Loucy (cell line): Measurements from ENCODE around the gene PTPRN2.
"Not testable (repeated sequence)": the region's sequence is repeated elsewhere in the genome, so short reads cannot be mapped to it uniquely, and the experiment has no call there.

Experiments used
- H2AFZ ChIP-seq: fragments of 200-600 bp; sonication (generic); 2 replicates; pipeline ENCODE4 v1.6.0; 2016; ENCODE audit warnings: antibody characterized with exemption, mild to moderate bottlenecking, low read length, moderate library complexity
- H3F3A ChIP-seq: fragments of 200-600 bp; 2 replicates; pipeline ENCODE4 v1.6.0; 2016; ENCODE audit warnings: antibody characterized with exemption, low read depth, mild to moderate bottlenecking
- H3K27me3 ChIP-seq: fragments of 200-600 bp; sonication (generic); 2 replicates; pipeline ENCODE4 v1.6.1; 2014; ENCODE audit warnings: low read length, mild to moderate bottlenecking; ENCODE audit not compliant: insufficient read depth, poor library complexity, severe bottlenecking
- H3K36me3 ChIP-seq: fragments of 200-600 bp; sonication (generic); 2 replicates; pipeline ENCODE4 v1.6.1; 2016; ENCODE audit warnings: low read length; ENCODE audit not compliant: insufficient read depth
- H3K4me1 ChIP-seq: fragments of 200-600 bp; sonication (generic); 2 replicates; pipeline ENCODE4 v1.5.1; 2014; ENCODE audit warnings: low read length, mild to moderate bottlenecking; ENCODE audit not compliant: insufficient read depth, poor library complexity, severe bottlenecking
- H3K4me2 ChIP-seq: fragments of 200-600 bp; sonication (generic); 2 replicates; pipeline ENCODE4 v1.6.0; 2014; ENCODE audit warnings: antibody characterized with exemption, low read length, low read depth, mild to moderate bottlenecking; ENCODE audit not compliant: poor library complexity, severe bottlenecking
- H3K4me3 ChIP-seq: fragments of 200-600 bp; sonication (generic); 2 replicates; pipeline ENCODE4 v1.5.1; 2014; ENCODE audit warnings: low read length, mild to moderate bottlenecking, mixed read lengths; ENCODE audit not compliant: poor library complexity, severe bottlenecking
- H3K79me2 ChIP-seq: fragments of 200-600 bp; sonication (generic); 2 replicates; pipeline ENCODE4 v1.6.1; 2014; ENCODE audit warnings: low read length; ENCODE audit not compliant: insufficient read depth
- H3K9ac ChIP-seq: fragments of 200-600 bp; sonication (generic); 2 replicates; pipeline ENCODE4 v1.6.0; 2014; ENCODE audit warnings: mild to moderate bottlenecking, low read depth, low read length, moderate library complexity; ENCODE audit not compliant: poor library complexity, severe bottlenecking
- H3K9me2 ChIP-seq: fragments of 200-600 bp; sonication (generic); replicated peaks from 2 replicates; pipeline ENCODE4 v1.6.1; 2016; ENCODE audit warnings: low read depth, low read length, mixed read lengths
- H3K9me3 ChIP-seq: fragments of 200-600 bp; sonication (generic); 2 replicates; pipeline ENCODE4 v1.6.1; 2014; ENCODE audit warnings: mild to moderate bottlenecking, antibody characterized with exemption, low read length, low read depth; ENCODE audit not compliant: insufficient read depth
- H4K20me1 ChIP-seq: fragments of 200-600 bp; sonication (generic); 2 replicates; pipeline ENCODE4 v1.6.0; 2014; ENCODE audit warnings: antibody characterized with exemption, low read length, mild to moderate bottlenecking; ENCODE audit not compliant: insufficient read depth, poor library complexity, severe bottlenecking
- EZH2phosphoT487 ChIP-seq: fragments of 200-600 bp; IDR thresholded peaks from 2 replicates; pipeline ENCODE4 v1.6.1; 2018; ENCODE audit warnings: antibody characterized with exemption, mild to moderate bottlenecking, moderate library complexity, borderline replicate concordance
- TF ChIP-seq, protein P1 (sequence below): fragments of 200-600 bp; sonication (generic); conservative IDR thresholded peaks from 2 replicates; pipeline ENCODE4 v1.5.1; 2014; ENCODE audit warnings: mild to moderate bottlenecking, antibody characterized with exemption, low read length

Gene PTPRN2

DNA sequence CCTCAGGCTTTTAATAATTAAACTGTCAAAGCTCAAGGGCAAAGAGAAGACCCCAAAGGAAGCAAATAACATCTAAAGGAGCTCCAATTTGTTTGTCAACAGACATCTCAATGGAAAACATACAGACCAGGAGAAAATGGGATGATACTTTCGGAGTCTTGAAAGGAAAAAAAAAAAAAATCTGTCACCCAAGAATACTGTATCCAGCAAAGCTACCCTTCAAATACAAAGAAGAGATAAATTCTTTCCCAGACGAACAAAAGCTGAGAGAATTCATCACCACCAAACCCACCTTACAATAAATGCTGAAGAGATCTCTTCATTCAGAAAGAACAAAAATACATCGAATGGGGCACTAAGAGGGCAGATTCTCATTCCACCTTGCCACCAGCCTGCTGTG lies 232.8 kb downstream of the PTPRN2 start:
- no peaks in the 10 kb centered on the region for H3K79me2 ChIP-seq
- no peaks in the 10 kb centered on the region for H3K4me1 ChIP-seq
- no peak overlapping the region for H2AFZ ChIP-seq
- H3K9me2 ChIP-seq = no peaks in the 10 kb centered on the region
- H4K20me1 ChIP-seq = no peaks in the 10 kb centered on the region
- H3F3A ChIP-seq = no peaks in the 10 kb centered on the region
- H3K27me3 ChIP-seq = no peaks in the 10 kb centered on the region
- no peak for TF ChIP-seq EZH2phosphoT487
- TF ChIP-seq, protein P1, sequence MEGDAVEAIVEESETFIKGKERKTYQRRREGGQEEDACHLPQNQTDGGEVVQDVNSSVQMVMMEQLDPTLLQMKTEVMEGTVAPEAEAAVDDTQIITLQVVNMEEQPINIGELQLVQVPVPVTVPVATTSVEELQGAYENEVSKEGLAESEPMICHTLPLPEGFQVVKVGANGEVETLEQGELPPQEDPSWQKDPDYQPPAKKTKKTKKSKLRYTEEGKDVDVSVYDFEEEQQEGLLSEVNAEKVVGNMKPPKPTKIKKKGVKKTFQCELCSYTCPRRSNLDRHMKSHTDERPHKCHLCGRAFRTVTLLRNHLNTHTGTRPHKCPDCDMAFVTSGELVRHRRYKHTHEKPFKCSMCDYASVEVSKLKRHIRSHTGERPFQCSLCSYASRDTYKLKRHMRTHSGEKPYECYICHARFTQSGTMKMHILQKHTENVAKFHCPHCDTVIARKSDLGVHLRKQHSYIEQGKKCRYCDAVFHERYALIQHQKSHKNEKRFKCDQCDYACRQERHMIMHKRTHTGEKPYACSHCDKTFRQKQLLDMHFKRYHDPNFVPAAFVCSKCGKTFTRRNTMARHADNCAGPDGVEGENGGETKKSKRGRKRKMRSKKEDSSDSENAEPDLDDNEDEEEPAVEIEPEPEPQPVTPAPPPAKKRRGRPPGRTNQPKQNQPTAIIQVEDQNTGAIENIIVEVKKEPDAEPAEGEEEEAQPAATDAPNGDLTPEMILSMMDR = no peak
- H3K36me3 ChIP-seq = no peaks in the 10 kb centered on the region
- H3K4me2 ChIP-seq = no peak overlapping the region
- no peak overlapping the region for H3K9ac ChIP-seq
- H3K9me3 ChIP-seq = peaks cover 16% of the 10 kb centered on the region; the same call in 1 of the 2 replicates
- no peak overlapping the region for H3K4me3 ChIP-seq

DNA sequence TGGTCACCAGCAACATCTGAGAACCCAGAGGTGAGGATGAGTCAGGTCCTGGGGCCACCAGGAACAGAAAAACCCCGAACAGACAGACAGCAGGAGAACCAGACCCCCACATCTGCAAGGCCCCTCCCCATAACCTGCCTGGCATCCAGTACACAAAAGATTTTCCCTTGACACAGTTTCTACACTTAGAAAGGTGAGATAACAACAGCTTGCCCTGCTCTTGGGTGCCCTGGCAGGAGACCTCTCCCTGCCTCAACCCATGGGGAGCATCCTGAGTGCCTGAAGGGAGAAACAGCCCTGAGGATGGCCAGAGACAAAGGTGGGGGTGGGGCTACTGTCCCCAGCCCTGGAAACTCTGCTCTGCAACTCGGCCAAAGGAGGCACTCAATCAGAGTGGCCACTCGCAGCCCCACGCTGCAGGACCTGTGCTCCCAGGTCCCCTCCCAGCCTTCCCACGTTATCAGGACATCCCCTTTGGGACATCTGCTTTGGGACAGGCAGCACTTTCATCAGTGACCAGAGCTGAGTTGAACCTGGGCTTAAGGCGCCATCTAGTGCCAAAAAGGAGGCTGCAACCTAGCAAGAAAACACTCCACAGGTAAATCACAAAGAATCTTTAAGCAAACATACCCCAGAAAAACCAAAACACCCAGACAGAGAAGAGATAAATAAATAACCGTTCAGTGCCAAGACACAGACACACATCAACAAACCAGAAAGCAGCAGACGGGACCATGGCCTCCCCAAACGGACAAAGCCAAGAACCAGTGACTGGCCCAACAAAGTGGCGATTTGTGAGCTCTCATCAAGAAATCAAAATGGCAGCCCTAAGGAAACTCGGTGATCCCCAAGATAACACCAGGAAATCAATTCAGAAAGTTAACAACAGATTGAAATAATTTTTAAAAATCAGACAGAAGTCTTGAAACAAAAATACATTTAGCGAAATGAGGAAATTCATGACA lies 233.7 kb downstream of the PTPRN2 start:
- Histone ChIP-seq H3K36me3 (no peaks in the 10 kb centered on the region), H3K9me2 (no peaks in the 10 kb centered on the region), H3K4me1 (no peaks in the 10 kb centered on the region), H4K20me1 (no peaks in the 10 kb centered on the region), H3K27me3 (no peaks in the 10 kb centered on the region), H2AFZ (no peak overlapping the region), H3K9me3 (peaks cover 11% of the 10 kb centered on the region; the same call in 1 of the 2 replicates), H3F3A (no peaks in the 10 kb centered on the region), H3K4me2 (no peak overlapping the region), H3K79me2 (no peaks in the 10 kb centered on the region), H3K4me3 (no peak overlapping the region), H3K9ac (no peak overlapping the region)
- TF ChIP-seq, protein P1 = peak; percentile 71
- no peak for TF ChIP-seq EZH2phosphoT487

DNA sequence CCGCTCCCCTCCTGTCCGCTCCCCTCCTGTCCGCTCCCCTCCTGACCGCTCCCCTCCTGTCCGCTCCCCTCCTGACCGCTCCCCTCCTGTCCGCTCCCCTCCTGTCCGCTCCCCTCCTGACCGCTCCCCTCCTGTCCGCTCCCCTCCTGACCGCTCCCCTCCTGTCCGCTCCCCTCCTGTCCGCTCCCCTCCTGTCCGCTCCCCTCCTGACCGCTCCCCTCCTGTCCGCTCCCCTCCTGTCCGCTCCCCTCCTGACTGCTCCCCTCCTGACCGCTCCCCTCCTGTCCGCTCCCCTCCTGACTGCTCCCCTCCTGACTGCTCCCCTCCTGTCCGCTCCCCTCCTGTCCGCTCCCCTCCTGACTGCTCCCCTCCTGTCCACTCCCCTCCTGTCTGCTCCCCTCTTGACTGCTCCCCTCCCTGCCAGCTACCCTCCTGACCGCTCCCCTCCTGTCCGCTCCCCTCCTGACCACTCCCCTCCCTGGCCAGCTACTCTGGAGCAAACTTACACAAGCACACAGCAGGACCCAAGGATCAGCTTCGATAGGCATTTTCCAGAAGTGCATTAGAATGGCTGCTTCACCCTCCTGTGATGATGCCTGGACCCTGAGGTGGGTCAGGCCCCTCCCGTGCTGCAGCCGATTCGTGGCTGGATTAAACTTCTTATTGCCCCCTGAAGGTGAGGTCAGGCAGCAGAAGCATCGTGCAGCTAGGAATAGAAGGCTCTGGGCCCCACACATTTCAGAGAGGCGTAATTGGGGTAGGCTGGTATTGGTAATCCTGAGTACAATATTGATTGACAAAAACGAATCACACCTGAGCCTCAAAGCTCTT lies 235.5 kb downstream of the PTPRN2 start:
- not testable (repeated sequence) for H4K20me1 ChIP-seq, H3K79me2 ChIP-seq, H3K36me3 ChIP-seq, H3F3A ChIP-seq, H2AFZ ChIP-seq, H3K4me3 ChIP-seq, H3K9me3 ChIP-seq, H3K27me3 ChIP-seq, H3K4me2 ChIP-seq, H3K9ac ChIP-seq, H3K9me2 ChIP-seq, H3K4me1 ChIP-seq
